Neuronal stem cell (in vitro differentiated cells): ENCODE data around the gene SMYD3.

Experiments
- DNase-seq: peaks from one replicate; pipeline ENCODE4 v3.0.0-alpha.2; 2013; ENCODE audit warnings: low spot score
- H2AFZ ChIP-seq: one replicate; pipeline ENCODE4 v1.6.1; 2013; ENCODE audit warnings: mild to moderate bottlenecking, low read length, inconsistent platforms
- H2AK5ac ChIP-seq: 2 replicates; pipeline ENCODE4 v1.6.1; 2013; ENCODE audit warnings: low read depth, mild to moderate bottlenecking, inconsistent platforms, low read length, moderate library complexity, mixed read lengths
- H2BK120ac ChIP-seq: 2 replicates; pipeline ENCODE4 v1.6.1; 2013; ENCODE audit warnings: low read depth, mild to moderate bottlenecking, inconsistent platforms, low read length, moderate library complexity, mixed read lengths
- H2BK12ac ChIP-seq: one replicate; pipeline ENCODE4 v1.6.1; 2013; ENCODE audit warnings: low read length, inconsistent platforms
- H2BK15ac ChIP-seq: 2 replicates; pipeline ENCODE4 v1.6.1; 2013; ENCODE audit warnings: mild to moderate bottlenecking, low read length, inconsistent platforms, mixed read lengths
- H2BK5ac ChIP-seq: one replicate; pipeline ENCODE4 v1.6.1; 2013; ENCODE audit warnings: inconsistent platforms, mild to moderate bottlenecking, low read length, moderate library complexity
- H3K14ac ChIP-seq: one replicate; pipeline ENCODE4 v1.6.1; 2013; ENCODE audit warnings: low read length, inconsistent platforms
- H3K18ac ChIP-seq: 2 replicates; pipeline ENCODE4 v1.6.1; 2013; ENCODE audit warnings: low read length, inconsistent platforms
- H3K23ac ChIP-seq: 2 replicates; pipeline ENCODE4 v1.6.1; 2013; ENCODE audit warnings: low read depth, mild to moderate bottlenecking, mixed read lengths, low read length, inconsistent platforms; ENCODE audit not compliant: poor library complexity
- H3K27ac ChIP-seq: replicated peaks from 3 replicates; pipeline ENCODE4 v1.5.1; 2013; ENCODE audit warnings: low read length, inconsistent platforms
- H3K27me3 ChIP-seq, 3 experiments: 2 replicates each; pipeline ENCODE4 v1.6.1; 2013; ENCODE audit warnings: low read length in 3 of 3, mild to moderate bottlenecking in 2 of 3, inconsistent platforms in 1 of 3, low read depth in 1 of 3, mixed read lengths in 1 of 3, moderate library complexity in 1 of 3; ENCODE audit not compliant: control insufficient read depth in 3 of 3, insufficient read depth in 3 of 3
- H3K36me3 ChIP-seq, 2 donors: replicated peaks in 1 of 2; 2 replicates each; pipeline ENCODE4 v1.6.1; 2013; ENCODE audit warnings: low read length in 2 of 2; ENCODE audit not compliant: control insufficient read depth in 2 of 2, insufficient read depth in 2 of 2
- H3K4ac ChIP-seq: 2 replicates; pipeline ENCODE4 v1.6.1; 2013; ENCODE audit warnings: inconsistent platforms, mild to moderate bottlenecking, low read length, moderate library complexity
- H3K4me1 ChIP-seq, 2 donors: 1 replicate in 1 of 2; 2 replicates in 1 of 2; pipeline ENCODE4 v1.6.1; 2013; ENCODE audit warnings: low read length in 2 of 2, low read depth in 1 of 2; ENCODE audit not compliant: control insufficient read depth in 2 of 2, insufficient read depth in 1 of 2
- H3K4me2 ChIP-seq: one replicate; pipeline ENCODE4 v1.6.1; 2013; ENCODE audit warnings: mild to moderate bottlenecking, low read length, inconsistent platforms; ENCODE audit not compliant: insufficient read depth, poor library complexity, severe bottlenecking
- H3K4me3 ChIP-seq, 2 donors: 2 replicates each; pipeline ENCODE4 v1.5.1; 2013; ENCODE audit warnings: low read length in 2 of 2, mild to moderate bottlenecking in 2 of 2, inconsistent platforms in 1 of 2, moderate library complexity in 1 of 2
- H3K79me1 ChIP-seq: one replicate; pipeline ENCODE4 v1.6.1; 2013; ENCODE audit warnings: low read depth, mild to moderate bottlenecking, inconsistent platforms, low read length, moderate library complexity
- H3K9ac ChIP-seq: one replicate; pipeline ENCODE4 v1.6.1; 2013; ENCODE audit warnings: mild to moderate bottlenecking, low read depth, low read length, inconsistent platforms; ENCODE audit not compliant: poor library complexity
- H3K9me3 ChIP-seq, 2 donors: replicated peaks in 1 of 2; 2 replicates each; pipeline versions ENCODE3 to v1.6.1; 2013; ENCODE audit warnings: low read length in 2 of 2, mild to moderate bottlenecking in 2 of 2, inconsistent platforms in 1 of 2, low read depth in 1 of 2, mixed read lengths in 1 of 2, moderate library complexity in 1 of 2; ENCODE audit not compliant: control insufficient read depth in 2 of 2, insufficient read depth in 1 of 2
- H4K8ac ChIP-seq: one replicate; pipeline ENCODE4 v1.6.1; 2013; ENCODE audit warnings: low read depth, mild to moderate bottlenecking, inconsistent platforms, low read length, moderate library complexity
- H4K91ac ChIP-seq: one replicate; pipeline ENCODE4 v1.6.1; 2013; ENCODE audit warnings: low read length, low read depth, mild to moderate bottlenecking, inconsistent platforms; ENCODE audit not compliant: poor library complexity
- WGBS, 2 donors: extraction: QIAGEN DNeasy Blood & Tissue Kit; methylation state at CpG; one replicate each; pipeline ENCODE4 v1.1.7; 2013; ENCODE audit warnings: missing lambda C conversion rate in 2 of 2, mixed read lengths in 1 of 2; ENCODE audit not compliant: insufficient read length in 2 of 2, insufficient replicate concordance in 1 of 2; ENCODE audit errors: extremely low coverage in 2 of 2; 5-methylcytosine and 5-hydroxymethylcytosine counted together

Gene SMYD3

DNA sequence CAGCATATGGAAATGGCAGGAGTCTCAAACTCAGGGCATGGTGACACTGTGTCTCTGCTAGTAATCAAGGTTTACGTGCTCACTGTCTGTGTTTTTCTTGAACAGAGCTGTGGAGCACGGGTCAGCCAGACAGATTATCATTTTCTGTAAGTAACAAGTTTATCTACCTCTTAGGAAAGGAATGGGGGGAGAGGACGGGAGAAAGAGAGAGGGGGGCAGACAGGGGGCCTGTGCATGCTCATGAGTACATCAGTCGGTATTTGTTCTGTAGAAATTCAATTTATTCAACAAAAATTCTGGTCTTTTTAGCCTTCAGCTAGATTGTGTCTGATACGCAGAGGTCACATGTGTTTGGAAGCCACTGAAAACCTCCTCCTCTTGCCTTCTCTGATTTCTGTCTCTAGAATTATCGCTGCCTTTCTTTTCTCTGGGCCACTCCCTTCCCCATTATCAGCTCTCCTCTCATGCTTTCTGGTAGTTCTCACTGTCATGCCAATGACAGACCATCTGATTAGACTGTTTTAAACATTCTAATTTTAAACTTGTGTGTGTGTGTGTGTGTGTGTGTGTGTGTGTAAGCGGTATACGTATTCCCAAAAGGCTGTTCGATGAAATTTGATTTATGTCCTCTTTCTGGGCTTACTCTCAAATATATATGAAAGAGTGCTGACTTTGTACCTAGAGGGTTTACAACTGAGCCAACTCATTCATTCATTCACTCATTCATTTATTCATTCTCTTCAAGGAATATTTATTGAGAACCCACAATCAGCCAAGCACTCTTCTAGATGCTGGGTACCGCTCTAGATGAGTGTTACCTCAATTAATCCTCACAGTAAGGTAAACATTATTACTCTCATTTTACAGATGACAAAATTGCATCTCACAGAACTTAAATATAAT lies 715.4 kb downstream of the SMYD3 start:
- no peak overlapping the region for H3K18ac ChIP-seq
- no peaks in the 10 kb centered on the region for H3K36me3 ChIP-seq
- no peaks in the 10 kb centered on the region for H3K9me3 ChIP-seq
- no peak overlapping the region for H4K8ac ChIP-seq
- no peak overlapping the region for H2AFZ ChIP-seq
- no peak overlapping the region for H2AK5ac ChIP-seq
- no peak overlapping the region for H3K23ac ChIP-seq
- H3K27ac ChIP-seq = no peak overlapping the region
- no peak overlapping the region for H3K9ac ChIP-seq
- no peaks in the 10 kb centered on the region for H3K4me1 ChIP-seq
- no peak overlapping the region for H3K4ac ChIP-seq
- no peaks in the 10 kb centered on the region for H3K79me1 ChIP-seq
- H3K27me3 ChIP-seq = no peaks in the 10 kb centered on the region
- no peak overlapping the region for H2BK5ac ChIP-seq
- no peak overlapping the region for H3K4me2 ChIP-seq
- DNase-seq = no peak
- no peak overlapping the region for H3K4me3 ChIP-seq
- no peak overlapping the region for H2BK12ac ChIP-seq
- H2BK120ac ChIP-seq = no peak overlapping the region
- no peak overlapping the region for H3K14ac ChIP-seq
- no CpG with 5 or more reads among the region's 10 CpGs for WGBS, 2 donors
- no peak overlapping the region for H4K91ac ChIP-seq
- H2BK15ac ChIP-seq = no peak overlapping the region

DNA sequence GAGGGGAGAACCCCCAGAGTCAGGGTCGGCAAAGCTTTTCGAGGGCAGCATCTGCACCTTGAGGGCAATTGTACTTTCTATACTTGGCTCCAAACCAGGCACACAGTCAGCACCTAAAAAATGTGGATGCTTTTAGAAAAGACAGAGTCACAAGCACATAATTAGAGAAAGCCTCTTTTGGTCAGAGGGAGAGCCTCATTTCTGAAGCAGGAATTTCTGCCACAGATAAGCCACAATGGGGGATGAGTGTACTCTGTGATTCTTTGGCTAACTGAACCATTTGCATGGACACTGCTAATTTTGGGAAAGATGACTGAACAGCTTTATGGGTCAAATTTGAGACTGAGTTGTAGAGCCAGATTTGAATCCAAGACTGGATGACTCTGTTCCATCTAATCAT lies 716.6 kb downstream of the SMYD3 start:
- Histone ChIP-seq H2BK5ac (no peak overlapping the region), H3K4ac (no peak overlapping the region), H3K36me3 (no peaks in the 10 kb centered on the region), H2AK5ac (no peak overlapping the region), H3K23ac (no peak overlapping the region), H3K9me3 (no peaks in the 10 kb centered on the region), H3K4me1 (no peaks in the 10 kb centered on the region), H3K4me3 (no peak overlapping the region), H3K14ac (no peak overlapping the region), H3K27ac (no peak overlapping the region), H3K18ac (no peak overlapping the region), H2BK120ac (no peak overlapping the region), H4K8ac (no peak overlapping the region), H3K9ac (no peak overlapping the region), H3K79me1 (no peaks in the 10 kb centered on the region), H2BK15ac (no peak overlapping the region), H3K27me3 (no peaks in the 10 kb centered on the region), H2BK12ac (no peak overlapping the region), H3K4me2 (no peak overlapping the region), H4K91ac (no peak overlapping the region), H2AFZ (no peak overlapping the region)
- WGBS, 2 donors = no CpG with 5 or more reads among the region's 2 CpGs
- no peak for DNase-seq

DNA sequence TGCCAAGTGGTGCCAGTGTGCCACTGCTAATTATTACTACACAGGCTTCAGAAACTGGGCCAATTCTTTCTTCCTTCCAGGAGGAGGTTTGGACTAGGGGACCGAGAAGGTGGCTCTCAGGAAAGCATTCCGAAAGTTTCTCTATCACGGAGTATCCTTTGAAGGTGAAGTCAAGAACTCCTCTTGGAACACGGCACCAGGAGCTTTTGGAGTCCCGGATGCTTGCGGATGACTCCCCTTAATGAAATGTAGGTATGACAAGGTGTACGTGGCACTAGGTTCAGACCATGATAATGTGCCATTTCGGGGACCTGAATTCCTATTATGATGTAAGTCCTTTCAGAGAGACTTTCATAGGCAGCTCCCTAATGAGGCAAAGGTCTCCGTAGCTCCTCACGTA lies 718.2 kb downstream of the SMYD3 start:
- Histone ChIP-seq H3K18ac (no peak overlapping the region), H3K9me3 (no peaks in the 10 kb centered on the region), H2BK15ac (no peak overlapping the region), H2AFZ (no peak overlapping the region), H3K27me3 (no peaks in the 10 kb centered on the region), H3K4me1 (no peaks in the 10 kb centered on the region), H4K91ac (no peak overlapping the region), H3K23ac (no peak overlapping the region), H3K4me2 (no peak overlapping the region), H3K4ac (no peak overlapping the region), H3K27ac (no peak overlapping the region), H2BK12ac (no peak overlapping the region), H3K4me3 (no peak overlapping the region), H3K14ac (no peak overlapping the region), H3K9ac (no peak overlapping the region), H2BK5ac (no peak overlapping the region), H3K36me3 (no peaks in the 10 kb centered on the region), H2AK5ac (no peak overlapping the region), H4K8ac (no peak overlapping the region), H3K79me1 (no peaks in the 10 kb centered on the region), H2BK120ac (no peak overlapping the region)
- no CpG with 5 or more reads among the region's 10 CpGs for WGBS, 2 donors
- DNase-seq = no peak

DNA sequence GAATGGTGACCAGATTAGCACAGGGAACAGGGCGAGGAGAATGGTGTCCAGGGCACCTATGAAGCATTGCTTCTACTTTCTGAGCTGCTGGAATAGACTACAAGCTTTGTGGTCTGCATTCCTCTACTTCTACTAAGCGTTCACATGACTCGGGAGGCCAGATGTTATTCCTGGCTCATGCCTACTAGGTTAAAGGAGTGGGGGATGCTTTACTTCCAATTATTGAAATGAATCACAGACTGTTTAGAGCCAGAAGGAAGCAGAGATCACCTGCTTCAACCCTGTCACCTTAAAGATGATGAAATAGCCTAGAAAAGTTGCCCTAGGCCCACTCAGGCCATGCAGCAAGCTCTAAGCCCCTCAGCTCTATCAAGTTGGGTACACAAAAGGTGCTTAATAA lies 718.8 kb downstream of the SMYD3 start:
- H4K91ac ChIP-seq = no peak overlapping the region

More for the DNA sequence above, 718.8 kb downstream of the SMYD3 start:
- Histone ChIP-seq H3K4ac (no peak overlapping the region), H2AFZ (no peak overlapping the region), H3K4me1 (no peaks in the 10 kb centered on the region), H2BK15ac (no peak overlapping the region), H2BK120ac (no peak overlapping the region), H2BK12ac (no peak overlapping the region), H3K9me3 (no peaks in the 10 kb centered on the region), H3K4me2 (no peak overlapping the region), H2AK5ac (no peak overlapping the region), H2BK5ac (no peak overlapping the region), H3K36me3 (no peaks in the 10 kb centered on the region), H3K4me3 (no peak overlapping the region), H3K27ac (no peak overlapping the region), H3K9ac (no peak overlapping the region), H4K8ac (no peak overlapping the region), H3K27me3 (no peaks in the 10 kb centered on the region), H3K23ac (no peak overlapping the region), H3K79me1 (no peaks in the 10 kb centered on the region), H3K18ac (no peak overlapping the region), H3K14ac (no peak overlapping the region)
- no peak for DNase-seq
- WGBS, 2 donors = no CpG with 5 or more reads among the region's 3 CpGs
